Measurements from ENCODE around the gene TENM4. TPM values are rescaled to one million over a fixed set of nuclear protein-coding genes. Genes with fewer than 3 reads are reported as not detected.
"Not testable (repeated sequence)": the region's sequence is repeated elsewhere in the genome, so short reads cannot be mapped to it uniquely, and the experiment has no call there.

TENM4 gene
- total RNA-seq, 1 donor from 2014 or later: 0.21 TPM

DNA sequence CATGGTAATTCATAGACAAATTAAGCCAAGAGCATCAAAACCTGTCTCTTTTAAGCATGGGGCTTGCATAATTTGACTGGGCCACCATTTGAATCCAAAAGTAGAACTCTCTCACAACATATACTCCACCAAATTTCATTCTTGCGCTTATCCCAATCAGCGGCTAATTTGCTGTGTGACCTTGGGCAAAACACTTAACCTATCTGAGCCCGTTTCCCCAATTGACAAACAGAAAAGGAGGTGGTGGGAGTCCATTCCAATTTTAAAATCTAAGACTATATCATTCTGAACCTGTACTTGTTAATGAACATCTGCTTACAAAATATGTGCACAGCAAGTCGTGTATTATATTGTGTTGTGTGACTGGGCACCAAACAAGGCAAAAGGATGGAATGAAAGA is 528.1 kb downstream of the TENM4 start:
- no peak for DNase-seq (ENCODE audit: low read depth)

GRCh38 chr11:78910322-78910721 is 530.5 kb downstream of the TENM4 start:
- no peak for DNase-seq (ENCODE audit: low read depth)

DNA sequence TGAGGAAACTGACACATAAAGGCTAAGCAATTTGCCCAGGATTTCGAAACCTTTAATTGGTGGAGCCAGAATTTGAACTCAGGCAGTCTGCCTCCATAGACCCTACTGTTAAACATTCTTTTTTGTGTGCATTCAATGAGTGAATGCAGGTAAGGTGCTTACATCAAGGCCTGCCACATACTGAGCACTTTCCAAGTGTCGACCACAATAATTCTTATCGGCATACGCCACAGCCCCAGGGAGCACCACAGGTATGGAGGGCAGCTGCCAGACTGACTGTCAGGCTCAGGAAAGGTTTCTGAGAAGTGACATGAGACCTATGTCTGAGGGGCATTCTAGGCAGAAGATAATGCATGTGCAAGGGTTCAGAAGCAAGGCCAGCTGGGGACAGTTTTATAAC is 531.4 kb downstream of the TENM4 start:
- DNase-seq (ENCODE audit: low read depth): no peak

GRCh38 chr11:78907636-78908035 is 533.2 kb downstream of the TENM4 start:
- no peak for DNase-seq (ENCODE audit: low read depth)

GRCh38 chr11:78906566-78906965 is 534.3 kb downstream of the TENM4 start:
- DNase-seq (ENCODE audit: low read depth): no peak

DNA sequence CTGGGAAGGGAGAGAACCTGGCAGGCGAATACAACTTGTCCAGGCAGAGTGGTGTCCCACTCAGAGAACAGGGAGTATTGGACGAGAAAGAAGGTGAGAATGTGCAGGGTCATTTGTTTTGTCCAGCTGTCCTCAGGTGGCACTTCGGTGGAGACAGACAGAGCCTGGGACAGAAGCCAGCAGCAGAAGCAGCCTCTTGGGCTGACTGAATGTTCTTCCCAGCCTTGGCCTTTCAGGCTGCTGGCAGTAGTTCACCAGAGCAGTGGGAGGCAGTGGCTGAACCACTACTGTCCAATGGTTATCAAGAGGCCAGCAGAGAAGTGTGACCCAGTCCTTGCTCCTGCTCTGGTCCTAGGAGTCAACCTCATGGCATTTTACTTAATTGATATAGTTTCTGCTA is 535.1 kb downstream of the TENM4 start:
- no peak for DNase-seq (ENCODE audit: low read depth)

- DNase-seq (ENCODE audit: low read depth): no peak
These were observed 537.9 kb downstream of the TENM4 start for GRCh38 chr11:78902771-78903507.

GRCh38 chr11:78901831-78902230 is 539.0 kb downstream of the TENM4 start:
- DNase-seq (ENCODE audit: low read depth): no peak

DNA sequence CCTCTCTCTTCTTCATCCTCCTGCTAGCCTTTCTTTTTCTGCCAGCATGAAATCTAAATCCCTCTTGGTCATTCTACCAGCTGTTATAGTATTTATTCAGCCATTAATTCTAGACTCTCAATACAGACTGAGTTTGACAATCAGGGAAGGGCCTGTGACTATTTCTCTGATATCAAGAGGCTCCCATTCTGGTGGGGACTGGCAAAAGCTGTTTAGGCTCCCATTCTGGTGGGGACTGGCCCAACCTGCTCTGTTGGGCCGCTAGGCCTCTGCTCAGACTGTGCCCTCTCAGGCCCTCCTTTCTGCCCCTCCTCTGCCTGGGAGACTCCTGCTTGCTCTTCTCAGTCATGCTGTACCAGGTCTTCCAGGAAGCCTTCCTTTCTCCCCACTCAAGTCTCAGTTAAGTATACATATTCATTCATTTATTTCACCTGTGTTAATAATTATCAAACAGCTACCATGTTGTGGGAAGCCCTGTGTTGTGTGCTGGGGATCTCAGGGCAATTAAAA is 542.5 kb downstream of the TENM4 start:
- no peak for DNase-seq (ENCODE audit: low read depth)

DNA sequence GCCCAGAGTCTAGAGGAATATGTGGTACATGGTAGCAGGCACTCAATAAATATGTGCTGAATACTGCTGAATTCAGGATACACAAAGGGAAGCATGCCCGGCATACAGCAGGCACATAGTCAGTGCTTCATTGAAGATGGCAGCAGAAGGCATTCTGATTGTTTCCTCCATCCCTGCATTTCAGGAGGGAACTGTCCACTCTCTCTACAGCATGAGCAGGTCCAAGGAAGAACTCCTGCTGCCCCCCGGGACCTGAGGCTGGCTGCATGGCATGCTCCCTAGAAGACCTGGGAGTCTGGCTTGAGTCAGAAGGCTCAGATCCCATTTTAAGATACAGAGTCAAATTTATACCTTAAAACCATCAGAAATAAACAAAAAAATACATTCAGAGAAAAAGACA is 546.8 kb downstream of the TENM4 start:
- no peak for DNase-seq (ENCODE audit: low read depth)

DNA sequence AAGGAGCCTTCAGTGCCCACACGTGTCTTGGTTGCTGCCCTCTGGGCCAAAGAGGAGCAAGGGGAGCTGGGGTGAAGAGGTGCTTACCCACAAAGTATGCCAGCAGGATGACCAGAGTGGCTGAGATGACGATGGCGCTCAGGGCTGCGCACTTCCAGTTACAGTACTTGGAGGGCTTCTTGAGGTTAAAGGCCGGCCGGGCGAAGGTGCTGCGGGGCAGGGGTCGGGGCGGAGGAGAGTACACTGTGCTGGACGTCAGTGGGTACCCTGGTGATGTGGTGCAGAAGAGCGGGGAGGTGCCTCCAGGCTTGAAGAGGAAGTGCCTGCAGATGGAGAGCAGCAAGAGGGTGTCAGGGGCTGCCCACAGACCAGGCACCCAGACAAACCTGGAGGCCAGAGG is 551.1 kb downstream of the TENM4 start:
- no peak for DNase-seq (ENCODE audit: low read depth)

GRCh38 chr11:78886616-78887015 is 554.2 kb downstream of the TENM4 start:
- no peak for DNase-seq (ENCODE audit: low read depth)

GRCh38 chr11:78884761-78885160 is 556.1 kb downstream of the TENM4 start:
- DNase-seq (ENCODE audit: low read depth): no peak

DNA sequence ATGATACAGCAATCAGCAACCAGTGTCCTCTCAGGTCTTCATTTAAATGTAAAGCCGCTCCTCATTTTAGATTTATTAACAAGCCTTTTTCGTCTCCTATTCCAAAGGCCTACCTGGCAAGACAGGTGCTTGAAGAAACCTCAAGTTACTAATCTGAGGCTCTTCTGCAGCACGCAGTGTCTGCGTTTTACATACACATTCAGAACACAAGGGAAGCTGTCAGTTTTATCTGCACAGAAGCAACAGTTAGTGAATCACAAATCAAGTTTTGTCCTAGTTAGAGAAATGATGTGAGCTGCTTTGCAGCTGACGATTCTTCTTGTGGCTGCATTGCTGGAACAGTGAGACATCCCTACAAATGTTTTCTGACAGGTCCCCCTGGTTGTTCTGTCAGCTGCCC is 557.3 kb downstream of the TENM4 start:
- DNase-seq (ENCODE audit: low read depth): no peak

DNA sequence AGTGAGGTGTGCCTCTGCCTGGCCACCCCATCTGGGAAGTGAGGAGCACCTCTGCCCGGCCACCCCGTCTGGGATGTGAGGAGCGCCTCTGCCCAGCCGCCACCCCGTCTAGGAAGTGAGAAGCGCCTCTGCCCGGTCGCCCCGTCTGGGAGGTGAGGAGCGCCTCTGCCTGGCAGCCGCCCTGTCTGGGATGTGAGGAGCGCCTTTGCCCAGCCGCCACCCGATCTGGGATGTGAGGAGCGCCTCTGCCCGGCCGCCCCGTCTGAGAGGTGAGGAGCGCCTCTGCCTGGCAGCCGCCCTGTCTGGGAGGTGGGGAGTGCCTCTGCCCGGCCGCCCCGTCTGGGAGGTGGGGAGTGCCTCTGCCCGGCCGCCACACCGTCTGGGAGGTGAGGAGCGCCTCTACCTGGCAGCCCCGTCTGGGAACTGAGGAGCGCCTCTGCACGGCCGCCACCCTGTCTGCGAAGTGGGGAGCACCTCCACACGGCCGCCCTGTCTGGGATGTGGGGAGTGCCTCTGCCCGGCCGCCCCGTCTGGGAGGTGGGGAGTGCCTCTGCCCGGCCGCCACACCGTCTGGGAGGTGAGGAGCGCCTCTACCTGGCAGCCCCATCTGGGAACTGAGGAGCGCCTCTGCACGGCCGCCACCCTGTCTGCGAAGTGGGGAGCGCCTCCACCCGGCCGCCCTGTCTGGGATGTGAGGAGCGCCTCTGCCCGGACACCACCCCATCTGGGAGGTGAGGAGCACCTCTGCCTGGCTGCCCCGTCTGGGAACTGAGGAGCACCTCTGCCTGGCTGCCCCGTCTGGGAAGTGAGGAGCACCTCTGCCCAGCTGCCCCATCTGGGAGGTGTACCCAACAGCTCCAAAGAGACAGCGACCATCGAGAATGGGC is 561.5 kb downstream of the TENM4 start:
- not testable (repeated sequence) for DNase-seq (ENCODE audit: low read depth)

- DNase-seq (ENCODE audit: low read depth): no peak
These were observed 562.2 kb downstream of the TENM4 start for GRCh38 chr11:78878631-78879030.

GRCh38 chr11:78876676-78877075 is 564.2 kb downstream of the TENM4 start:
- DNase-seq (ENCODE audit: low read depth): no peak

DNA sequence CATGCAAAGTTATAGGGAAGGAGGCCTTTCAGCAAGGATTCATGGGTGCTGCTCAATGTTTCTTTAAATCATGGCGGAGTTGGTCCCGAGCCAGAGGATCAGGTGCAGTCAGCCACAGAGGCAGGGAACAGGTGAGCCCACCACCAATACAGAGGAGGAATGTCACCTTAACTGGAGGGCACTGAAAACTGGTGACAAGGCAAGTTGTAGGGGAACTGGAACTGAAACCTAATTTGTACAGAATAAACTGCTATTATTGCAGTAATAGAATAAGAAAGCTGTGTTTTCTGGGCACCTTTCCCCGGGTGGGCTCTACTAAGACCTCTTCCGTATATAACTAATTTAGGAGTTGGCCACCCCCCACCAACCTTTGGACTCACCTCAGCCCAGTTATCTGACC is 570.2 kb downstream of the TENM4 start:
- DNase-seq (ENCODE audit: low read depth): no peak

DNA sequence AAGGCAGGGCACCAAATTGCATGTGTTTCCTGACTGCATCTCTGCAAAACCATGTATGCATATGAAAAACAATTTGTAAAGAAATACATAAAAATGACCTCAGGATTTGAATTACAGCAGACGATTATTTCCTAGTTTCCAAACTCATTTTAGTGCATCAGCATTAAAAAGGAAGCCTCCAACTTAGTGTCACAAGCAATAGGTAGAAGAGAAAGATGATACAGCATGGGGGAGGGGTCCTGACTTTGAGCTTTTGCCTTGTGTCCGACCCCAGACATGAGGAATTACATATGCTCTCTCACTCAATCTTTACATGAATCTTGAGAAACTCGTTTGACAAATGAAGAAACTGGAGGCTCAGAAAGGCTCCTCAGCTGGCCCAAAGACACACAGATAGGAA is 571.5 kb downstream of the TENM4 start:
- no peak for DNase-seq (ENCODE audit: low read depth)

- DNase-seq (ENCODE audit: low read depth): no peak
These were observed 572.3 kb downstream of the TENM4 start for GRCh38 chr11:78868563-78868962.

DNA sequence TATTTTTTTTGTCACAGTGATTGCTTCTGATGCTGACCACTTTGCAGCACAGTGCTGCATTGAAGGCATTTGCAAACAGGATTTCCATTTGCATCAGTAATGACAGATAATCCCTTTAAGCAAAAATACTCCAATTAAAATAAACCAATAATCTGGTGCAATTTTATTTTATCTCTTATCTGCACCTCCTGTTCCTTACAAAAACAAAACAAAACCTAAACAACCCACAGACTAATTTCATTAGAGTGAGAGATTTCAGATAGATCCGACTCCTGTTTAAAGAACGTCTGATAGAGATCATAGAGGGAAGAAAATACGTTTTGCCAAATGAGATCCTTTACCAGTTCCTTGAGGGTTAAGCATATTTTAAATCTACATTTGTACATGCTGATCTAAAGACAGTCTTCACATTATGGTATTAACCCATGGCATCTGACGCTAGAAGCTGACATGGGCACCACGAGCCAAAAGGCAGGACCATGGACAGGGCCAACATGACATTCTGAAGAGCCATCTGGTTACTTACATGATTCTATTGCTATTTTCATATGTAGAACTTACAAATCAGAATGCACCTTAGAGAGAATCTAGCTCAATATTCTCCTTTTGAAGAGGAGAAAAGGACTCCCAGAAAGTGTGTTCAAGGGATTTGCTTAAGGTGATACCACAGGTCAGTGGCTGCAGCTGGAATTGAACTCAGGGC is 580.0 kb downstream of the TENM4 start:
- peak; percentile 25 for DNase-seq (ENCODE audit: low read depth)

GRCh38 chr11:78857688-78858087 is 583.1 kb downstream of the TENM4 start:
- no peak for DNase-seq (ENCODE audit: low read depth)
